GM18909 (cell line): ENCODE results near the gene PRDM13.
A peak's percentile ranks its signal among the peaks of the same experiment; 100 is the strongest.

ENCODE experiments used
- ATAC-seq: cut with Tn5 transposase; IDR thresholded peaks from one replicate; pipeline ENCODE4 v1.9.1; 2021; ENCODE audit warnings: mild to moderate bottlenecking; ENCODE audit not compliant: unreplicated experiment, poor library complexity

PRDM13 gene

GRCh38 chr6:99602520-99603420 is 3.9 kb upstream of the PRDM13 start:
- no peak for ATAC-seq

- peak; percentile 37 for ATAC-seq
Observed at GRCh38 chr6:99603421-99604165, 3.0 kb upstream of the PRDM13 start.

GRCh38 chr6:99604166-99605073 is 2.2 kb upstream of the PRDM13 start:
- no peak for ATAC-seq

GRCh38 chr6:99605074-99605734 is 1.4 kb upstream of the PRDM13 start:
- ATAC-seq: no peak

GRCh38 chr6:99605911-99606655 is 550 bp upstream of the PRDM13 start:
- no peak for ATAC-seq

GRCh38 chr6:99607416-99608036 is 893 bp downstream of the PRDM13 start:
- no peak for ATAC-seq

- ATAC-seq: no peak
Observed at GRCh38 chr6:99608059-99608885, 1.6 kb downstream of the PRDM13 start.

GRCh38 chr6:99608886-99609482 is 2.4 kb downstream of the PRDM13 start:
- no peak for ATAC-seq

GRCh38 chr6:99609905-99610489 is 3.4 kb downstream of the PRDM13 start:
- ATAC-seq: no peak

- peak; percentile 57 for ATAC-seq
Observed at GRCh38 chr6:99611148-99611547, 4.5 kb downstream of the PRDM13 start.

- ATAC-seq: peak; percentile 12
Observed at GRCh38 chr6:99612551-99613408, 6.1 kb downstream of the PRDM13 start.

- ATAC-seq: peak; percentile 68
Observed at GRCh38 chr6:99613409-99613704, 6.7 kb downstream of the PRDM13 start.

GRCh38 chr6:99613705-99614429 is 7.2 kb downstream of the PRDM13 start:
- ATAC-seq: peak; percentile 63

- peak; percentile 28 for ATAC-seq
Observed at GRCh38 chr6:99614430-99615186, 8.0 kb downstream of the PRDM13 start.

- ATAC-seq: no peak
Observed at GRCh38 chr6:99617131-99617530, 10.5 kb downstream of the PRDM13 start.
